WTC11 (cell line): Measurements from ENCODE around the gene NEO1. TPM values are rescaled to one million over a fixed set of nuclear protein-coding genes. Genes with fewer than 3 reads are reported as not detected.

Source experiments
- ATAC-seq: fragments of 200-7000 bp; cut with Tn5 transposase; 2 replicates; pipeline ENCODE4 v1.10.0; 2021; ENCODE audit warnings: mild to moderate bottlenecking, moderate library complexity
- CTCF ChIA-PET: fragments of 300-600 bp; sonication (Branson Sonifier 250); formaldehyde crosslinking; loops from one replicate; lab custom pipeline; 2021; ENCODE audit warnings: antibody characterized with exemption; lab: Charles Lee
- POLR2A ChIA-PET: fragments of 350-600 bp; sonication (Branson Sonifier 250); formaldehyde crosslinking; loops from one replicate; lab custom pipeline; 2021; ENCODE audit warnings: antibody characterized with exemption; lab: Charles Lee
- DNase-seq: peaks from one replicate; pipeline ENCODE4 v3.0.0; 2021; ENCODE audit warnings: low spot score
- H3K27ac Mint-ChIP-seq: 2 replicates; pipeline ENCODE4 v1.8.0; 2021; ENCODE audit warnings: mixed read lengths
- H3K27me3 Mint-ChIP-seq: 2 replicates; pipeline ENCODE4 v1.8.0; 2021; ENCODE audit warnings: low read depth, mild to moderate bottlenecking, moderate library complexity, mixed read lengths
- H3K36me3 Mint-ChIP-seq: 2 replicates; pipeline ENCODE4 v1.8.0; 2021; ENCODE audit warnings: mixed read lengths
- H3K4me1 Mint-ChIP-seq: 2 replicates; pipeline ENCODE4 v1.8.0; 2022; ENCODE audit warnings: mixed read lengths
- H3K4me3 Mint-ChIP-seq: 2 replicates; pipeline ENCODE4 v1.8.0; 2021; ENCODE audit warnings: mild to moderate bottlenecking, moderate library complexity, mixed read lengths
- H3K9me3 Mint-ChIP-seq: 2 replicates; pipeline ENCODE4 v1.8.0; 2021; ENCODE audit warnings: mixed read lengths
- EMX1 ChIP-seq: fragments of 250-450 bp; sonication (Bioruptor Pico); IDR thresholded peaks from 2 replicates; pipeline ENCODE4 v1.8.0; 2021; ENCODE audit warnings: mild to moderate bottlenecking
- FOXP1 ChIP-seq: sonication (generic); formaldehyde crosslinking; IDR thresholded peaks from 2 replicates; pipeline ENCODE4 v1.8.0; 2022; ENCODE audit warnings: missing genetic modification reagents, mild to moderate bottlenecking, moderate library complexity, borderline replicate concordance
- JUN ChIP-seq: sonication (generic); formaldehyde crosslinking; IDR thresholded peaks from 2 replicates; pipeline ENCODE4 v1.8.0; 2023; ENCODE audit warnings: mild to moderate bottlenecking, missing genetic modification reagents
- NFATC4 ChIP-seq: fragments of 250-450 bp; sonication (Bioruptor Pico); IDR thresholded peaks from 2 replicates; pipeline ENCODE4 v1.9.0; 2021; ENCODE audit warnings: mild to moderate bottlenecking
- ZNF219 ChIP-seq: sonication (generic); formaldehyde crosslinking; IDR thresholded peaks from 2 replicates; pipeline ENCODE4 v1.8.0; 2023; ENCODE audit warnings: missing genetic modification reagents, mild to moderate bottlenecking, borderline replicate concordance
- total RNA-seq: library from RNA; stranded (reverse); gene quantifications from 3 replicates; pipeline ENCODE4 v1.2.3, GENCODE V29; 2021
- TF ChIP-seq, protein P1 (sequence below): sonication (generic); formaldehyde crosslinking; IDR thresholded peaks from 2 replicates; pipeline ENCODE4 v1.8.1; 2023; ENCODE audit warnings: mild to moderate bottlenecking, missing genetic modification reagents, moderate library complexity
- TF ChIP-seq, protein P2 (sequence below): fragments of 250-450 bp; sonication (Bioruptor Pico); IDR thresholded peaks from 2 replicates; pipeline ENCODE4 v1.9.0; 2021; ENCODE audit warnings: mild to moderate bottlenecking, borderline replicate concordance
- TF ChIP-seq, protein P3 (sequence below): sonication (generic); formaldehyde crosslinking; IDR thresholded peaks from 2 replicates; pipeline ENCODE4 v1.8.1; 2022; ENCODE audit warnings: mild to moderate bottlenecking, moderate library complexity, missing genetic modification reagents
- TF ChIP-seq, protein P4 (sequence below): sonication (generic); formaldehyde crosslinking; conservative IDR thresholded peaks from 2 replicates; pipeline ENCODE4 v1.8.1; 2022; ENCODE audit warnings: mild to moderate bottlenecking, missing genetic modification reagents
- TF ChIP-seq, protein P5 (sequence below): fragments of 250-450 bp; sonication (Bioruptor Pico); IDR thresholded peaks from 2 replicates; pipeline ENCODE4 v1.8.0; 2021; ENCODE audit warnings: mild to moderate bottlenecking
- TF ChIP-seq, protein P6 (sequence below): fragments of 250-450 bp; sonication (Bioruptor Pico); conservative IDR thresholded peaks from 2 replicates; pipeline ENCODE4 v1.9.0; 2021; ENCODE audit warnings: mild to moderate bottlenecking
- TF ChIP-seq, protein P7 (sequence below): sonication (generic); formaldehyde crosslinking; IDR thresholded peaks from 2 replicates; pipeline ENCODE4 v1.8.0; 2023; ENCODE audit warnings: missing genetic modification reagents, mild to moderate bottlenecking, borderline replicate concordance
- TF ChIP-seq, protein P8 (sequence below): fragments of 250-450 bp; sonication (Bioruptor Pico); IDR thresholded peaks from 2 replicates; pipeline ENCODE4 v1.9.0; 2021; ENCODE audit warnings: mild to moderate bottlenecking
- TF ChIP-seq, protein P9 (sequence below): sonication (generic); formaldehyde crosslinking; IDR thresholded peaks from 2 replicates; pipeline ENCODE4 v1.8.0; 2022; ENCODE audit warnings: mild to moderate bottlenecking, missing genetic modification reagents

The NEO1 gene
- total RNA-seq, 1 experiment from 2014 or later = 37.1 TPM

DNA sequence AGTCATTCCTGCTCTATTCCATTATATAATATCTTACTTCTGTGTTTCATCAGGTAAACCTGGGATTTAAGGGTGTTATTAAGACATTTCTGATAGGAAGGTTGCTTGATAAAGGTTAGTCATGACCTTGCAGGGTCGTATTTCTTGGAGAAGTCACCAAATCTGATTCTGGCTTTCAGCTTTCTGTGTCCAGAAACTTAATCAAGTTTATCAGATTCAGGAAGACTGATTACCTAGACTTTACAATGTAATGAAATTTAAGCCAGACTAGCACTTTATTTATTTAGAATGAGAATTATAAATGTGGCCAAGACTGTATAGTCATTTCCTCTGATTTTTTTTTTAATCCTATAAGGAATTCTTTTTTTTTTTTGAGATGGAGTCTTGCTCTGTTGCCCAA lies 81.9 kb downstream of the NEO1 start:
- Mint-ChIP-seq H3K27ac (no peak overlapping the region), H3K4me1 (no peaks in the 10 kb centered on the region), H3K27me3 (no peaks in the 10 kb centered on the region), H3K36me3 (no peaks in the 10 kb centered on the region; the same call in 1 of the 2 replicates)
- CTCF ChIA-PET = interaction anchor here (1.8 kb wide), 1 partner anchor 131 kb away, joined by 7 read pairs; no protein-coding TSS in a partner anchor
- DNase-seq (no peak), ATAC-seq (no peak)
- no peak for TF ChIP-seq NFATC4 (CRISPR knock-in tag)
- TF ChIP-seq, protein P1, sequence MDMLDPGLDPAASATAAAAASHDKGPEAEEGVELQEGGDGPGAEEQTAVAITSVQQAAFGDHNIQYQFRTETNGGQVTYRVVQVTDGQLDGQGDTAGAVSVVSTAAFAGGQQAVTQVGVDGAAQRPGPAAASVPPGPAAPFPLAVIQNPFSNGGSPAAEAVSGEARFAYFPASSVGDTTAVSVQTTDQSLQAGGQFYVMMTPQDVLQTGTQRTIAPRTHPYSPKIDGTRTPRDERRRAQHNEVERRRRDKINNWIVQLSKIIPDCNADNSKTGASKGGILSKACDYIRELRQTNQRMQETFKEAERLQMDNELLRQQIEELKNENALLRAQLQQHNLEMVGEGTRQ (CRISPR knock-in tag) = no peak
- TF ChIP-seq, all 79 proteins: peak for 0
- Mint-ChIP-seq H3K4me3 (no peak overlapping the region), H3K9me3 (no peaks in the 10 kb centered on the region)
- POLR2A ChIA-PET = no interaction called here

DNA sequence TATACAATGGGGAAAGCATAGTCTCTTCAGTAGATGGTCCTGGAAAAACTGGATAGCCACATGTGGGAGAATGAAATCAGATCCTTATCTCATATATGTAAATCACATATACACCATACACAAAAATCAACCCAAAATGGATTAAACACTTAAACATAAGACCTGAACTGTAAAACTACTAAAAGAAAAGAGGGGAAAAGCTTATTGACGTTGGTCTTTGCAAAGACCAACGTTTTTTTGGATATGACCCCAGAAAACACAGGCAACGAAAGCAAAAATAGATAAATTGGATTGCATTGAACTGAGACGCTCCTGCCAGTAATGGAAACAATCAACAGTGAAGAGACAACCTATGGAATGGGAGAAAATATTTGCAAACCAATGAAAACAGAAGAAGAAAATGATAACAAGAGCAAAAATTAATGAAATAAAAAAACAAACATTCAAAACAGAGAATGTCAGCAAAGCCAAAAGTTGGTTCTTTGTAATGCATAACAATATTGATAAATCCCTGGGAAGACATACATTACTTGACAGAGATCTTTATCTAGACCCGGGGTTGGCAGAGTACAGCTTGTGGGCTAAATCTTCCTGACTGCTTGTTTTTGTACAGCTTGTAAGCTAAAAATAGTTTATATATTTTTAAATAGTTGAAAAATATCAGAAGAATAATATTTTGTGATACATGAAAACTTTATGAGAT lies 86.9 kb downstream of the NEO1 start:
- no peaks in the 10 kb centered on the region for H3K27me3 Mint-ChIP-seq
- DNase-seq (no peak), ATAC-seq (no peak)
- H3K36me3 Mint-ChIP-seq = no peaks in the 10 kb centered on the region
- no peak overlapping the region for H3K27ac Mint-ChIP-seq
- CTCF ChIA-PET = no interaction called here
- H3K4me3 Mint-ChIP-seq = no peak overlapping the region
- no peaks in the 10 kb centered on the region for H3K4me1 Mint-ChIP-seq
- POLR2A ChIA-PET = no interaction called here
- no peaks in the 10 kb centered on the region for H3K9me3 Mint-ChIP-seq
- no peak for TF ChIP-seq FOXP1 (CRISPR knock-in tag)
- TF ChIP-seq EMX1 (CRISPR knock-in tag) = no peak
- TF ChIP-seq, protein P2, sequence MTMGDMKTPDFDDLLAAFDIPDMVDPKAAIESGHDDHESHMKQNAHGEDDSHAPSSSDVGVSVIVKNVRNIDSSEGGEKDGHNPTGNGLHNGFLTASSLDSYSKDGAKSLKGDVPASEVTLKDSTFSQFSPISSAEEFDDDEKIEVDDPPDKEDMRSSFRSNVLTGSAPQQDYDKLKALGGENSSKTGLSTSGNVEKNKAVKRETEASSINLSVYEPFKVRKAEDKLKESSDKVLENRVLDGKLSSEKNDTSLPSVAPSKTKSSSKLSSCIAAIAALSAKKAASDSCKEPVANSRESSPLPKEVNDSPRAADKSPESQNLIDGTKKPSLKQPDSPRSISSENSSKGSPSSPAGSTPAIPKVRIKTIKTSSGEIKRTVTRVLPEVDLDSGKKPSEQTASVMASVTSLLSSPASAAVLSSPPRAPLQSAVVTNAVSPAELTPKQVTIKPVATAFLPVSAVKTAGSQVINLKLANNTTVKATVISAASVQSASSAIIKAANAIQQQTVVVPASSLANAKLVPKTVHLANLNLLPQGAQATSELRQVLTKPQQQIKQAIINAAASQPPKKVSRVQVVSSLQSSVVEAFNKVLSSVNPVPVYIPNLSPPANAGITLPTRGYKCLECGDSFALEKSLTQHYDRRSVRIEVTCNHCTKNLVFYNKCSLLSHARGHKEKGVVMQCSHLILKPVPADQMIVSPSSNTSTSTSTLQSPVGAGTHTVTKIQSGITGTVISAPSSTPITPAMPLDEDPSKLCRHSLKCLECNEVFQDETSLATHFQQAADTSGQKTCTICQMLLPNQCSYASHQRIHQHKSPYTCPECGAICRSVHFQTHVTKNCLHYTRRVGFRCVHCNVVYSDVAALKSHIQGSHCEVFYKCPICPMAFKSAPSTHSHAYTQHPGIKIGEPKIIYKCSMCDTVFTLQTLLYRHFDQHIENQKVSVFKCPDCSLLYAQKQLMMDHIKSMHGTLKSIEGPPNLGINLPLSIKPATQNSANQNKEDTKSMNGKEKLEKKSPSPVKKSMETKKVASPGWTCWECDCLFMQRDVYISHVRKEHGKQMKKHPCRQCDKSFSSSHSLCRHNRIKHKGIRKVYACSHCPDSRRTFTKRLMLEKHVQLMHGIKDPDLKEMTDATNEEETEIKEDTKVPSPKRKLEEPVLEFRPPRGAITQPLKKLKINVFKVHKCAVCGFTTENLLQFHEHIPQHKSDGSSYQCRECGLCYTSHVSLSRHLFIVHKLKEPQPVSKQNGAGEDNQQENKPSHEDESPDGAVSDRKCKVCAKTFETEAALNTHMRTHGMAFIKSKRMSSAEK (CRISPR knock-in tag) = no peak
- TF ChIP-seq JUN = no peak
- no peak for TF ChIP-seq ZNF219 (CRISPR knock-in tag)
- TF ChIP-seq, protein P3, sequence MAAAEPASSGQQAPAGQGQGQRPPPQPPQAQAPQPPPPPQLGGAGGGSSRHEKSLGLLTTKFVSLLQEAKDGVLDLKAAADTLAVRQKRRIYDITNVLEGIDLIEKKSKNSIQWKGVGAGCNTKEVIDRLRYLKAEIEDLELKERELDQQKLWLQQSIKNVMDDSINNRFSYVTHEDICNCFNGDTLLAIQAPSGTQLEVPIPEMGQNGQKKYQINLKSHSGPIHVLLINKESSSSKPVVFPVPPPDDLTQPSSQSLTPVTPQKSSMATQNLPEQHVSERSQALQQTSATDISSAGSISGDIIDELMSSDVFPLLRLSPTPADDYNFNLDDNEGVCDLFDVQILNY (CRISPR knock-in tag) = no peak
- TF ChIP-seq, protein P4, sequence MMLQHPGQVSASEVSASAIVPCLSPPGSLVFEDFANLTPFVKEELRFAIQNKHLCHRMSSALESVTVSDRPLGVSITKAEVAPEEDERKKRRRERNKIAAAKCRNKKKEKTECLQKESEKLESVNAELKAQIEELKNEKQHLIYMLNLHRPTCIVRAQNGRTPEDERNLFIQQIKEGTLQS = no peak
- TF ChIP-seq, protein P5, sequence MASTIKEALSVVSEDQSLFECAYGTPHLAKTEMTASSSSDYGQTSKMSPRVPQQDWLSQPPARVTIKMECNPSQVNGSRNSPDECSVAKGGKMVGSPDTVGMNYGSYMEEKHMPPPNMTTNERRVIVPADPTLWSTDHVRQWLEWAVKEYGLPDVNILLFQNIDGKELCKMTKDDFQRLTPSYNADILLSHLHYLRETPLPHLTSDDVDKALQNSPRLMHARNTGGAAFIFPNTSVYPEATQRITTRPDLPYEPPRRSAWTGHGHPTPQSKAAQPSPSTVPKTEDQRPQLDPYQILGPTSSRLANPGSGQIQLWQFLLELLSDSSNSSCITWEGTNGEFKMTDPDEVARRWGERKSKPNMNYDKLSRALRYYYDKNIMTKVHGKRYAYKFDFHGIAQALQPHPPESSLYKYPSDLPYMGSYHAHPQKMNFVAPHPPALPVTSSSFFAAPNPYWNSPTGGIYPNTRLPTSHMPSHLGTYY (CRISPR knock-in tag) = no peak
- TF ChIP-seq, protein P6, sequence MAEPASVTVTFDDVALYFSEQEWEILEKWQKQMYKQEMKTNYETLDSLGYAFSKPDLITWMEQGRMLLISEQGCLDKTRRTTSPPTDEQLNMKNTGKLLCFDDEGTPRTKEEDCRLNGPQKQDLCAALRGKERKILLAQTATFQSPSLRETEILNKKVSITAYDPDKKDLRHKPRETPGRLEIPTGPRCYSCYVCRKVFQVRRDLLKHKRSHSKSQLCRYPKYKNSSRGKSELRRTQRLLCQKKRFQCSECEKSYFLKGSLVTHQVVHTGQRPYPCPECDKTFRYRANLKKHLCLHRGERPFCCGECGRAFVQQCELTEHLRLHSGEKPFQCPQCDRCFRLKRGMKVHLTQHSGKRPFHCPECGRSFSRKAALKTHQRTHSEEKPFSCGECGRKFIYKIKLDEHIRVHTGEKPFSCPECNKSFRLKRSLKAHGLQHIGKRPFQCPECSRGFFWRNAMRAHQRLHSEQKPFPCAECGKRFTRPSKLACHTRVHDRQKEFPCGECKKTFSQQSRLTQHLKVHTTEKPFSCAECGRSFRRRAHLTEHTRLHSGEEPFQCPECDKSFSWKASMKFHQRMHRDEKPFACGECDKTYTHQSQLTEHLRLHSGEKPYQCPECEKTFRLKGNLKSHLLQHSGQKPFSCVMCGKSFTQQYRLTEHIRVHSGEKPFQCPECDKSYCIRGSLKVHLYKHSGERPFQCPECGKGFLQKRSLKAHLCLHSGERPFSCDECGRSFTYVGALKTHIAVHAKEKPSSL (CRISPR knock-in tag) = no peak
- TF ChIP-seq, protein P7, sequence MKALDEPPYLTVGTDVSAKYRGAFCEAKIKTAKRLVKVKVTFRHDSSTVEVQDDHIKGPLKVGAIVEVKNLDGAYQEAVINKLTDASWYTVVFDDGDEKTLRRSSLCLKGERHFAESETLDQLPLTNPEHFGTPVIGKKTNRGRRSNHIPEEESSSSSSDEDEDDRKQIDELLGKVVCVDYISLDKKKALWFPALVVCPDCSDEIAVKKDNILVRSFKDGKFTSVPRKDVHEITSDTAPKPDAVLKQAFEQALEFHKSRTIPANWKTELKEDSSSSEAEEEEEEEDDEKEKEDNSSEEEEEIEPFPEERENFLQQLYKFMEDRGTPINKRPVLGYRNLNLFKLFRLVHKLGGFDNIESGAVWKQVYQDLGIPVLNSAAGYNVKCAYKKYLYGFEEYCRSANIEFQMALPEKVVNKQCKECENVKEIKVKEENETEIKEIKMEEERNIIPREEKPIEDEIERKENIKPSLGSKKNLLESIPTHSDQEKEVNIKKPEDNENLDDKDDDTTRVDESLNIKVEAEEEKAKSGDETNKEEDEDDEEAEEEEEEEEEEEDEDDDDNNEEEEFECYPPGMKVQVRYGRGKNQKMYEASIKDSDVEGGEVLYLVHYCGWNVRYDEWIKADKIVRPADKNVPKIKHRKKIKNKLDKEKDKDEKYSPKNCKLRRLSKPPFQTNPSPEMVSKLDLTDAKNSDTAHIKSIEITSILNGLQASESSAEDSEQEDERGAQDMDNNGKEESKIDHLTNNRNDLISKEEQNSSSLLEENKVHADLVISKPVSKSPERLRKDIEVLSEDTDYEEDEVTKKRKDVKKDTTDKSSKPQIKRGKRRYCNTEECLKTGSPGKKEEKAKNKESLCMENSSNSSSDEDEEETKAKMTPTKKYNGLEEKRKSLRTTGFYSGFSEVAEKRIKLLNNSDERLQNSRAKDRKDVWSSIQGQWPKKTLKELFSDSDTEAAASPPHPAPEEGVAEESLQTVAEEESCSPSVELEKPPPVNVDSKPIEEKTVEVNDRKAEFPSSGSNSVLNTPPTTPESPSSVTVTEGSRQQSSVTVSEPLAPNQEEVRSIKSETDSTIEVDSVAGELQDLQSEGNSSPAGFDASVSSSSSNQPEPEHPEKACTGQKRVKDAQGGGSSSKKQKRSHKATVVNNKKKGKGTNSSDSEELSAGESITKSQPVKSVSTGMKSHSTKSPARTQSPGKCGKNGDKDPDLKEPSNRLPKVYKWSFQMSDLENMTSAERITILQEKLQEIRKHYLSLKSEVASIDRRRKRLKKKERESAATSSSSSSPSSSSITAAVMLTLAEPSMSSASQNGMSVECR (CRISPR knock-in tag) = no peak
- TF ChIP-seq, protein P8, sequence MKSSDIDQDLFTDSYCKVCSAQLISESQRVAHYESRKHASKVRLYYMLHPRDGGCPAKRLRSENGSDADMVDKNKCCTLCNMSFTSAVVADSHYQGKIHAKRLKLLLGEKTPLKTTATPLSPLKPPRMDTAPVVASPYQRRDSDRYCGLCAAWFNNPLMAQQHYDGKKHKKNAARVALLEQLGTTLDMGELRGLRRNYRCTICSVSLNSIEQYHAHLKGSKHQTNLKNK (CRISPR knock-in tag) = no peak
- TF ChIP-seq, protein P9, sequence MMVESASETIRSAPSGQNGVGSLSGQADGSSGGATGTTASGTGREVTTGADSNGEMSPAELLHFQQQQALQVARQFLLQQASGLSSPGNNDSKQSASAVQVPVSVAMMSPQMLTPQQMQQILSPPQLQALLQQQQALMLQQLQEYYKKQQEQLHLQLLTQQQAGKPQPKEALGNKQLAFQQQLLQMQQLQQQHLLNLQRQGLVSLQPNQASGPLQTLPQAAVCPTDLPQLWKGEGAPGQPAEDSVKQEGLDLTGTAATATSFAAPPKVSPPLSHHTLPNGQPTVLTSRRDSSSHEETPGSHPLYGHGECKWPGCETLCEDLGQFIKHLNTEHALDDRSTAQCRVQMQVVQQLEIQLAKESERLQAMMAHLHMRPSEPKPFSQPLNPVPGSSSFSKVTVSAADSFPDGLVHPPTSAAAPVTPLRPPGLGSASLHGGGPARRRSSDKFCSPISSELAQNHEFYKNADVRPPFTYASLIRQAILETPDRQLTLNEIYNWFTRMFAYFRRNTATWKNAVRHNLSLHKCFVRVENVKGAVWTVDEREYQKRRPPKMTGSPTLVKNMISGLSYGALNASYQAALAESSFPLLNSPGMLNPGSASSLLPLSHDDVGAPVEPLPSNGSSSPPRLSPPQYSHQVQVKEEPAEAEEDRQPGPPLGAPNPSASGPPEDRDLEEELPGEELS = no peak
